Posterior vena cava (tissue), 2 donors: ENCODE results near the gene NISCH. TPM values are rescaled to one million over a fixed set of nuclear protein-coding genes. Genes with fewer than 3 reads are reported as not detected.
A peak's percentile ranks its signal among the peaks of the same experiment; 100 is the strongest.

Experiments
- DNase-seq: peaks from one replicate; pipeline ENCODE4 v3.0.0-alpha.2; 2020; ENCODE audit warnings: low spot score
- intact Hi-C, 2 donors: fragments of 100-400 bp; cut with DNase I; formaldehyde crosslinking; loops; one replicate each; pipeline versions ENCODE4 v1.14.1 to v1.14.2; 2022 to 2023
- long read RNA-seq, 2 donors: library from polyadenylated mRNA; unstranded; transcript quantifications; one replicate each; pipeline ENCODE4 v2.0.0, GENCODE V29; 2020 to 2021
- total RNA-seq, 2 donors: library from RNA; stranded (reverse); fragmentation: NEBNext Ultra II Directional; extraction: Animal tissue kit (Norgen Biotek cat#: 25700); gene quantifications; one replicate each; pipeline ENCODE4 v1.2.1, GENCODE V29; 2021
- donor health status: DM: yes; HTN: yes; CAD: no.
- donor health status: DM: yes; HTN: yes; CAD: no.

Gene NISCH
- total RNA-seq = 10 to 100 TPM; 53.0 to 65.2 TPM
- long read RNA-seq, donor 1, partial matches to known transcripts = 14 of 25 reads
- long read RNA-seq, donor 1, other reads (novel, unspliced or antisense) = 8 of 25 reads
- long read RNA-seq, donor 2, transcript NISCH-202 (14 exons, 2,589 nt) = major isoform, 10 of 59 reads
- long read RNA-seq, donor 2, partial matches to known transcripts = 40 of 59 reads
- long read RNA-seq, donor 2, other reads (novel, unspliced or antisense) = 9 of 59 reads

DNA sequence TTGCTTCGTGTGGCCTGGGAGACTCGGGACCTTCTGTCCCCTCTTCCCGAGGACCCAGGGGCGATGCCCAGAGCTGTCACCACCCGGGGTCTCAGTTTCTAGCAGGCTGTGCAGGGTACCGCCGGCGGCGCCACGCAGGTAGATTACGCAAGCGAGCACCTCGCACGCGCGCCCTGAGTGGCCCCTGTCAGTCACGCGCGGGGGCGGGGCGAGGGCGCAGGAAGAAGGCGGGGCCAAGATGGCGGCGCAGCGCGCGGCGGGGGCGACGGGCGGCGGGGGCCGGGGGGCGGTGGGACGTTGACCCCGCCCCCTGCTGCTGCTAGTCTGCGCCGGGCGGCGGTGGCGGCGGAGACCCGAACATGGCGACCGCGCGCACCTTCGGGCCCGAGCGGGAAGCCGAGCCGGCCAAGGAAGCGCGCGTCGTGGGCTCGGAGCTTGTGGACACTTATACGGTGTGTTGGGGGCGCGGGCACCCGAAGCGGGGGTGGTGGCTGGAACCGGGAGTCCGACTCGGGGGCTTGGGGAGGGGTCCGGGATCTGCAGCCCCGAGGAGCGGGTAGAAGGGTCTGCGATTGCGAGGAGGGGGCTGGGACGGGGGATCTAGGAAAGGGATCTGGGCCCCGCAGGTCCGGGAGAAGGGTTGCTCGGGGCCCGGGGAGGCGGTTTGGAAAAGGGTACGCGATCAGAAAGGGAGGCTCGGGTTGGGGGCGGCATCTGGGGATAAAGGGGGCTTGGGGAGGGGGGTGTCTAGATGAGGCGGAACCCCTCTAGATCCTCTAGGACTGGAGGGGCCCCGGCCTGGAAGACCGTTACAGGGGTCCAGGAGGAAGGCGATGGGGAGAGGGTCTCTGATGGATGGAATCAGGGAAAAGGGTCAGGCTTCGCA lies at the start of gene NISCH:
Gene NISCH, plus strand, starts transcription at position 322 of the 886 bp plus-strand sequence. Its CDS starts 38 bp downstream, at position 360.
- peak; percentile 96 for DNase-seq
- intact Hi-C loops = no loop called here

DNA sequence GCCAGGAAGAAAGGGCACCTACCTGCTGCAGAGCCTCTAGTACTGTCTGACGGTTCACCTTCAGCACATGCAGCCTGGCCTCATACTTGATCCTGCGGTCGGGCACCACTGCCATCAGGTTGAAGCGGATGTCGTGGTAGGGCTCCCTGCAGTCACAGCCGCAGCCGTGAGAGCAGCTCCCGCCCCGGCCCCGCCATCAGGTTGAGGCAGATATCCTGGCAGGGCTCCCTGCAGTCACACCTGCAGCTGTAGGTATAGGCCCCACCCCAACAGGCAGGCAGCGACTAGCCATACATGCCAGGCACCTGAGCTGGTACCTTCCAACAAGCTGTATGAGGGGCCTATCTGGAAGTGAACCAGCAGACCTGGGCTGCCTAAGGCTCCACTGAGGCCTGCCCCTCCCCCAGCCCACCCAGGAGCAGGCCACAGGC lies 49.2 kb upstream of the NISCH start:
- intact Hi-C loops = no loop called here
- peak; percentile 78 for DNase-seq

DNA sequence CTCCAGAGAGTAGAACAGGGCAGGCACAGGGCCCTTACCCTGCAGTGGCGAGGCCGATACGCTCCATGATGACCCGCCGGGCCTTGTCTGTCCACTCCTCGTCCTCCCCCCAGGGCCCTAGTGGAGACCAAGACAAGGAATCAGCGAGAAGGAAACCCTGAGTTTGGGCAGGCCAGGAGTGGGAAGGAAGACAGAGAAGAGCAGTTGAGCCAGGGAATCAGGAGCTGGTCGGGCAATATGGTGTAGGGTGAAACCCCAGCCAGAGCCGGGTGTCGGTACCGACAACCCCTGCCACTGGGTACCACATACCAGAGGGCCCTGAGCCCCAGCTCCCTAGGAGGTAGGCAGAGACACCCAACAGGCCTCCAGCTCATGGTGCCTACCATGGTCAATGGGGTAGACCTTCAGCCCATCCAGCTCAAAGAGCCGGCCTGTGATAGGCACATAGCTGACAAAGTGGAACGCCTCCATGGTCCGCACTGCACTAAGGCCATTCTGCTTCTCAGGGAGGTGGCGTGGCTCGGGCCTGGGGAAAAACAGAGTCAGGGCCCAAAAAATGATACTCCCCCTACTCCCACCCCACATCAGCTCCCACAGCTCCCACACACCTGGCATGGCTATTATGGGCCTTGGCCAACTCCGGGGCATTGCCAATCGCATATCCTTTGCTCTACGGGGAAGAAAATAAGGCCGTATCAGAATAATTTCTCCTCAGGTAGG lies 48.5 kb upstream of the NISCH start:
- peak; percentile 69 for DNase-seq
- intact Hi-C loops = no loop called here

DNA sequence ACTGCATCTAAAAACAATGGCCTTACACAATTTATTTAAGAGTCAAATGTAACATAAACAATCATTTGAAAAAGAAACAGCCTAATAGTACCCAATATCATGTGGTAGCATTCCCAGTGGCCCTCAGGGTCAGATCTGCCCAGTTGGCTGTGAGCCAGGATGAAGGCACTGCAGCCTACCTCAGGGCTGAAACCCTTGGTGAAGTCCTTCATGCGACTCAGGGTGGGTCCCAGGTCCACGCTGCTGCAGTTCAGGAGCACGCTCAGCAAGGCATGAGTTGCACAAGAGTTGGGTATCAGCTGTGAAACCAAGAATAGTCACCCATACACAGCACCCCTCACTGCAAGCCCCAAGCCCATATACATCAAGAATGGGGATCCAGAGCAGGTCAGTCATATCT lies 47.6 kb upstream of the NISCH start:
- intact Hi-C loops = no loop called here

DNA sequence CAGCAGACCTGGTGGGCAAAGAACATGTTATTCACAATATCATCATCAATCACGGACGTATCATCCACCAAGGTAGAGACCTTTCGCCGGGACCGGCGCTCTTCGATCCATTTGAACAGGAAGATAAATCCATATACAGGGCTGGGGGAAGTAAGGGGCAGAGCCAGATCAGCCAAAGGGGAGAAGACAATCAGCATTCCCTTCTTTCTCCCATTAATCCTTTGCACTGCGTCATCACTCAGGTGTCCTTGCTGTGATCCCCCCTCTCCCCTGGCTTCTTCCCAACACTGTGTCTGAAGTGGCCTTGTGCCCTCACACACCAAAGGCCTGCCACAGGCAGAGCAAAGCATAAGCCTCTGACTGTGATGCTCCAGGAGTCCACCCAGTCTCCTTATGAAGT lies 46.9 kb upstream of the NISCH start:
- intact Hi-C loops = no loop called here

More for the DNA sequence above, 47.6 kb upstream of the NISCH start:
- peak; percentile 68 for DNase-seq

DNA sequence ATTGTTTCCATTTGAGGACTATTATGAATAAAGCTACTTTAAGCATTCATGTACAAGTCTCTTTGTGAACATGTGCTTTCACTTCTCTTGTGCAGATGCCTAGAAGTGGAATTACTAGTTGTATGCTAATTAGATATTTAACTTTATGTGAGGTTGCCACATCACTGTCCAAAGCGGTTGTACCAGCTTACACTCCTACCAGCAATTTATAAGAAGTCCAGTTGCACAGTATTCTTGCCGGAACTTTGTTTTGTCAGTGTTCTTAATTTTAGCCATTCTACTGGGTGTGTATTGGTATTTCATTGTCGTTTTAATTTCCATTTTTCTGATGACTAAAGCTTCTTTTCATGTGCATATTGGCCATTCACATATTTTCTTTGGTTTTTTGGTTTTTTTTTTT lies 39.6 kb upstream of the NISCH start:
- DNase-seq = no peak
- intact Hi-C loops = no loop called here

More for the DNA sequence above, 46.9 kb upstream of the NISCH start:
- DNase-seq = peak; percentile 60

DNA sequence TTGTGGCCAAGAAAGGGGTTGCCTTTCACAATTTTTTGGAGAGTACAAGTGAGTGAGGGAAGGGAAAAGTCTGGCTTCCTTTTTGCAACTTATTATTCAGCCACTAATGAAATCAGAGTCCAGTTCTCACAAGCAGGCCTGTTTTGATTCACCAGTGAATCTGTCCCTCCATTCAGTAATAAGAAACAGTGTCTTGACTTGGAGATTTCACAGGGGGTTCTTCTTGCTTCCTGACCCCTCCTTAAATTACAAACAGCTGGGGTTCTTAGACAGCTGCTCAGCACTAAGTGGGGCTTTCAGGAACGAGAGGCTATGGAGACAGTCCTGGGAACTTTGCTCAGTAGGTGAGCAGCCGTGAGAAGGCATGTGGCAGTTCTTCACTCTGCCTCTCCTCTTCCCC lies 35.0 kb upstream of the NISCH start:
- no peak for DNase-seq
- intact Hi-C loops = no loop called here

DNA sequence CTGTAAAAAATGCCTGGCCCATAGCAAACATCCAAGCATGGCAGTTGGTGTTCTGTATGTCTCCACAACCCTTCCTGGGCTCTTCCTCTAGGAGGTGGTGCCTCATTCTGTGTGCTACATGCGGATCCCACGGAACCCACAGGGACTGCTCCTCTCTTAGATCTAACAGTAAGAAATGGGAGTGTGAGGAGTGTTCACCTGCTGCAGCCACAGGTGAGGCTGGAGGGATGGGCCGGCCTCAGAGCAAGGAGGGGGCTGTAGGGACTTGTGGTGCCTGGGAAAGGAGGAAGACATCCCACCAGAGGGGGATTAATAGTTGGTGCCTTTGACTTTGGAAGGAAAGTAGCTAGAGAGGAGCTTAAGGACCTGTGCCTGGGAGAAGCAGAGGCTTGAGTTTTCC lies 32.7 kb upstream of the NISCH start:
- DNase-seq = peak; percentile 64
- intact Hi-C loops = no loop called here

DNA sequence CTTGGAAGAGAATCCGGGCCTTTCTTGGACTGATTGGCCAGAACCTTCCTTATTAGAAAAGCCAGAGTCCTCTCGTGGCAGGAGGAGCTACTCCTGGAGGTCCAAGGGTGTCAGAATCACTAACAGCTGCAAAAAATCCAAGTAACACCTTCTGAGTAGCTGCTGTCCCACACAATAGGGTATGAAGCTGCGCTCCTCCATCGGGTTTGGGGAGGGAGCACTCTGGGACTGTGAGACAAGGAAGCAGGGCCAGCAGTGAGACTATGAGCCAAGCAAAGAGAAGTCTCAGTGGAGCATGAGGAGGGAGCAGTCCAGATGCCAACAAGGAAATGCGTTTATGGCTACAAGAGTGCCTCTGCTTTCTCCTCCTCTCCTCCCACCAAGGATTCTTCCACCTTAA lies 32.2 kb upstream of the NISCH start:
- intact Hi-C loops = no loop called here
- peak; percentile 66 for DNase-seq

DNA sequence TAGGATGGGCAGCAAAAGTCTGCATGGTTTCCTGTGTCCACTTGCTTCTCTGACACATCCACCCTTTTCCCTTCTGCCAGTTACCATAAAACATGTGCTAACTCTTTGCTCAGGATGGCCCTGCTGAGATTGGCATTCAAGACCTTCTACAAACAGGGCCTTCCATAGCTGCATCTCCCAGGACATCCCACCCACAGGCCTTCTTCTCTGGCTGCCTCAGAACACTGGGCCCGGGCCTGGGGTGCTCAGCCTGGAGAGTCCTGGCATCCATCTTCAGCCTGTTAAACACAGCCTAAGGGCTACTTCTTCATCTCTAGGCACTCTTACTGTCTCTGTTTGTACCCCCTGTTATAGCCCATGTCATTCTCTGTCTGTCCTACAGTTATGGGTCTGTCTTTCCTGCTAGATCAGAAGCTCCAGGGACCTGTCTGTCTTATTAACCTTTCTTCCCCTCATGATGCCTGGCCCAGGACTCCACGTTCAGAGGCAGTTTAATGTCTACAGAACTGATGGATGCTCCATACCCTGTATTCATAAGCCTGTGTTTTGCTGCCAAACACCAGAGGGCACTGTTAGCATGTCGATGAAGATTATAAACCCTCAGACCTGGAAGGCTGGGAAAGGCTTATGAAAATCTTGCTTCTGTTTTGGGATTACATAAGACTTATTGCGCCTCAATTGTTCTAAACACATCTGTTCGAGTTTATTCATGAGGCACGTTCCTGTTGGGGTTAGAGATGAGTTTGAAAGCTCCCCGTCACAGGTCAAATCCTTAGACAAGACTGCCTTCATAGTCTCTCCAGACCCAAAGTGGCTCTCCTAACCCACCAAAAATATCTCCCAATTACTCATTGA lies 27.0 kb upstream of the NISCH start:
- intact Hi-C loops = loop anchor here (1.0 to 2.0 kb wide), 2 partner anchors 16 to 19 kb away; partner anchors contain the start of gene SEMA3G (in 1 of the 2)
- DNase-seq = peak; percentile 74

DNA sequence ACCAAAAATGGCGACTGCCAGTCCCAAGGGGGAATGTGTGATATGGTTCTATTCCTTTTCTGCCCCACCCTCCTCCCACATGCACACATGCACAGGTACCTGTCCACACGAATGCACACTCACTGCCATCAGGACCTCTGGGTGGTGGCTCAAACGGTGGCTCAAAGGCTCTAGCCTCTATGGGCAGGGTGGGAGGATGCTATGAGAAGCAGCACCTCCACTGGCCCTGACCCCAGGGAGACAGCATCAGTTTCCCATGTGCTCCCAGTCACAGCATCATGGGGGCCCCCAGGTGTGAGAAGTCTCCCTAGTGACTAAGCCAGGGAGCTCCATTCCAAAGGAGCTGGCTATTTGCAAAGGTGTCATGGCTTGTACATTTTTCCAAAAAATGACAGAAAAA lies 26.4 kb upstream of the NISCH start:
- DNase-seq = no peak
- intact Hi-C loops = loop anchor here (1.0 to 2.0 kb wide), 2 partner anchors 16 to 18 kb away; partner anchors contain the start of gene SEMA3G (in 1 of the 2)

DNA sequence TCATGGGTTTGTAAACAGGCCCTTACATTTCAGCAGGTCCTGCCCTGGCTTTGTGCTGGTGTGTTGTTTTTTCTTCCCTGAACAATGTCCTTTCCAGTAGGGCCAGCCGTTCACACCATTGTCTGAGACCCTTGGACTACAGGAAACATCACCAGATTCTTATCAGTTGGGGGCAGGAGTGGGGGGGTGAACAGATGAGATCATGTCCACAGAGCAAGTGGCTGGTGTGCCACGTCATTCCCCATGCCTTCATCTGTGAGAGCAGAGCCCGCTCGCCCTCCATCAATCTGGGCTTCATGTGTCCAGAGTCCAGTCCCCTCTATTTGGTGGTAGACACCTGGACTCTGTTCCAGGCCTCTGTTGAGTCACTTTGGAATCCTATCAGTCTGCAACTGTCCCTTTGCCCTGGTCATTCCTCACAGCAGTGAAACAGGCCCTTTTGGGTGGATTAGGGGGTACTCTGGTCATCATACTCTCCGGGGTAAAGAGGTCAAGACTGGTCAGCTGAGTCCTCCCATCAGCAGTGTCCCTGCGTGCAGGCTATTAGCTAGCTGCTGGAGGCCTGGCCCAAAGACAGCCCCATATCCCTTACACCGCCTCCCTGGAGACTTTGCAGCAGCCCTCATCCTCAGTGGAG lies 25.5 kb upstream of the NISCH start:
- intact Hi-C loops = loop anchor here (1.0 to 2.0 kb wide), 2 partner anchors 15 to 17 kb away; partner anchors contain the start of gene SEMA3G (in 1 of the 2)
- no peak for DNase-seq

DNA sequence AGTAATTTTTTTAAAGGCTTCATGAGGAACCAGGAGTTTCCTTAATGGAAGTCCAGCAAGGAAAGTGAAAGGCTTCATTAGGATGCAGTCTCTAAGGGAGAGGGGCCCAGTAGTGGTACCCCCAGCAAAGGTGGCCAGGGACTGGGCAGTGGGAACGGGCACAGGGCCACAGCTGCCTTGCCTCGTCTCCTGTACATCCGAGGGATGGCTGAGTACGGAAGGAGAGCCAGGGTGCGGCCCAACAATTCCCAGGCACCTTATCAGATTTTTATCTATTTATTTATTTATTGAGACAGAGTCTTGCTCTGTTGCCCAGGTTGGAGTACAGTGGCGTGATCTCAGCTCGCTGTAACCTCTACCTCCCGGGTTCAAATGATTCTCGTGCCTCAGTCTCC lies 25.0 kb upstream of the NISCH start:
- intact Hi-C loops = no loop called here
- DNase-seq = no peak

DNA sequence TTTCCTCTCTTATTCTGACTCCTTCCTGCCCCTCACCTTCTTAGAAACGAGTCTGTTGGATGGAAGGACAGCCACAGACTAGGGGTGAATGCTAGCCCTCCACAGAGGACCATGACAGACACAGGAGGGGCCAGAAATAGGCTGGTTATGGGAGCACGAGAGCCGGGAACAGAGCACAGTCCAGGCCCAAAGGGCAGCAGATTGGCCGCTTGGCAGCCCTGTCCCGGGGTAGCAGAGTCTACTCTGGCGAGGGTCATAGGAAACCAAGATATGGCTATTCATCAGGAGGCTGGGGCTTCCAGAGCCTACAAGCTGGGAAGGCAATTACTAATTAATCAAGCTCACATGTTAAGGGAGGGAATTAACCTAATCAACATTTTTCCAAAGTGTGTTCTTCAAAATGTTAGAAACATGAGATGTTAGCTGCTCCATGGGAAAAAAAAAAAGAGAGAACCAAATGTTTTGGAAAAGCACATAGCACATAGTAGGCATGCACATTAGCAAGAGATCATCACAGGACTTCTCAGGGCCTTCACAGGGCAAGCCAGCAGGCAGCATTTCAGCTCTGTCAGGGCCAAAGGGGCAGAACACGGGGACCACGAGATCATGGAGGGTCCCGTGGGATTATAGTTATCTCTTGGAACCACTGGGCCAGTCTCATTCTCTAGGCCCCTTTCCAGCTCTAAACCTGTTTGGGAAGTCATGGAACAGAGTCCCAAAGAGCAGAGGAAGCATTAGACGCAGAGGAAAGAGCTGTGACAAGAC lies 23.8 kb upstream of the NISCH start:
- intact Hi-C loops = no loop called here
- peak; percentile 71 for DNase-seq

DNA sequence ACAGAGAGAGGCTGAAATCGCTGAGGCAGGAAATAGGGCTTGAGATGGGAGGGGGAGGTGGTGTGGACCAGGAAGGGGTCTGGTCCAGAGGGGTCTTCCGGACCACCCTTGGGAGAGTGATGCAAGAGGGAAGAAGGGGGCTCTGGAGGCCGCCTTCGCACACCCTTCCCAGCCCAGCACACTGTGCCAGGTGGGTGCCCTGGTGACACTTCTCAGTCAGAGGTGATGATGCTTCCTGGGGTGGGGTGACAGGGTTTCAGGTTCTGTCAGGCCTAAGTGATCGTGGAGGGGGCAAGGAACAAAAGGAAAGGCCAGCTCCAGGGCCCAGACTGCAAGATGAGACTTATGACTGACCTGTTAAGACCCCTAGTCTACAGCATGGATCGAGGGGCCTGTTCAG lies 23.2 kb upstream of the NISCH start:
- intact Hi-C loops = no loop called here
- DNase-seq = peak; percentile 52

DNA sequence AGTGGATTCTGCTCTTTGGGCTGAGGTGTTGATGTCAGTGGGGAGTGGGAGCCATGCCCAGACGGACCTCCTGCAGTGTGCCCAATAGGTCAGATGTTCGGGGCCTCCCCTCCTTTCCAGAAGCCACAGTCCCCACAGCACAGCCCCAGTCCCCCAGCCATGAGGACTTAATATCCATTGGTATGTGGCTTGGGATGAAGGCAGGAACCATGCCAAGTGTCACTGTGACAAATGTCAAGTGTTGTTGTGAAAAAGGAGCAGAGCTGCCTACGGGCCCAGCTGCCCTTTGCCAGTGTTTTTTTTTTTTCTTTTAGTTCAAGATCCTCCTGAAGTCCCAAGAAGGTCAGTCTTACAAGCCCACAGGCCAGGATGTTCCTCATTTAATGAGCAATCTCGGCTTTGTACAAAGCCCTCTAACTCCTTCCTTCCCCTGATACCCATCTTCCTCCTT lies 22.7 kb upstream of the NISCH start:
- intact Hi-C loops = no loop called here
- no peak for DNase-seq

DNA sequence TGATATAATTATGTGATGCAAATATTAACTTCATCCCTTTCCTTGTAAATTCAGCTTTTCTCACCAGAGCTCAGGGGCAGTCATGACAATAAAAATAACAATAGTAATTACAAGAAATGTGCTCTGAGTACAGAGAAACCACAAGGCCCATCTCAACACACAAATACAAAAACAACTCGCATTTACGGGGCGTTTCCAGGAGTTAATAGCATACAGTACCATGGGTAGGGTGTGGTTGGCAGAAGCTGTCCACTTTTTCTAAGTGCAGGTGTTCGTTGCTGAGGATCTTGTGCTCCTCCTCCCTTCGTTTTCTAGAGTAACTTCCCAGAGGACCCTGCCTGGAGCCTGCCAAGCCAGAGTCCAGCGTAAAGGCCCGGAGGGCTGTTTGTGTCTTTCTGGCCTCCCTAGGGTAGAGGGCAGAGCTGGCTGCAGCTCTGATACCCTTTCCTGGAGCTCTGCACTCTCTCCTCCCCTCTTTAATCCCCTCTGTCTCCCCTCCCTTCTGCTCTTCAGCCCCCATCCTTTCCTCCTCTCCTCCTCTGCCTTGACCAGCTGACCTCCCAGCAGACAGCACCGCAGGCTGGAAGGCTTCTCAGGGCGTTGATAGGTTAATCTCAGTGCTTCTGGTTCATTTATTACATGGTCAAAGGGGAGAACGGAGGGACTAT lies 21.9 kb upstream of the NISCH start:
- DNase-seq = no peak

More for the DNA sequence above, 21.9 kb upstream of the NISCH start:
- intact Hi-C loops = no loop called here
